ENCODE results near the gene ZMIZ2.

ZMIZ2 gene

GRCh38 chr7:44796034-44796503, 47.4 kb downstream of the ZMIZ2 start:
- peak overlapping the region; percentile 56 for H3K4me3 ChIP-seq (ENCODE audit: control insufficient read depth, low read depth, low read length)
- TF ChIP-seq CTCF (IDR thresholded peaks at IDR 0.05; ENCODE audit: control insufficient read depth, insufficient read depth, low read depth, low read length, missing control alignments), result no peak
- no peak for DNase-seq (ENCODE audit: low read depth)

- TF ChIP-seq CTCF (IDR thresholded peaks at IDR 0.05; ENCODE audit: control insufficient read depth, insufficient read depth, low read depth, low read length, missing control alignments), result no peak
- DNase-seq (ENCODE audit: low read depth), result peak; percentile 95
- H3K4me3 ChIP-seq (ENCODE audit: control insufficient read depth, low read depth, low read length), result peak within 1 kb of the TSS; percentile 56
Measured at GRCh38 chr7:44796504-44797328, 48.1 kb downstream of the ZMIZ2 start, which contains the start of gene PPIA. Gene PPIA (plus strand): TSS chr7:44796681. CDS start chr7:44796725, 44 bp downstream.

GRCh38 chr7:44797329-44798258, 48.9 kb downstream of the ZMIZ2 start:
- peak overlapping the region; percentile 56 for H3K4me3 ChIP-seq (ENCODE audit: control insufficient read depth, low read depth, low read length)
- TF ChIP-seq CTCF (IDR thresholded peaks at IDR 0.05; ENCODE audit: control insufficient read depth, insufficient read depth, low read depth, low read length, missing control alignments), result peak; percentile 42
- DNase-seq (ENCODE audit: low read depth), result peak; percentile 52

- TF ChIP-seq CTCF (IDR thresholded peaks at IDR 0.05; ENCODE audit: control insufficient read depth, insufficient read depth, low read depth, low read length, missing control alignments), result no peak
- peak overlapping the region; percentile 56 for H3K4me3 ChIP-seq (ENCODE audit: control insufficient read depth, low read depth, low read length)
- DNase-seq (ENCODE audit: low read depth), result no peak
Measured at GRCh38 chr7:44798649-44799305, 50.1 kb downstream of the ZMIZ2 start.

GRCh38 chr7:44799939-44800338, 51.3 kb downstream of the ZMIZ2 start:
- DNase-seq (ENCODE audit: low read depth), result no peak
- TF ChIP-seq CTCF (IDR thresholded peaks at IDR 0.05; ENCODE audit: control insufficient read depth, insufficient read depth, low read depth, low read length, missing control alignments), result no peak
- no peak overlapping the region for H3K4me3 ChIP-seq (ENCODE audit: control insufficient read depth, low read depth, low read length)

GRCh38 chr7:44801890-44802289, 53.2 kb downstream of the ZMIZ2 start:
- DNase-seq (ENCODE audit: low read depth), result no peak
- no peak overlapping the region for H3K4me3 ChIP-seq (ENCODE audit: control insufficient read depth, low read depth, low read length)
- TF ChIP-seq CTCF (IDR thresholded peaks at IDR 0.05; ENCODE audit: control insufficient read depth, insufficient read depth, low read depth, low read length, missing control alignments), result no peak
